Gastrocnemius medialis (tissue), 4 donors: ENCODE measurements around the gene OOSP2. TPM values are rescaled to one million over a fixed set of nuclear protein-coding genes. Genes with fewer than 3 reads are reported as not detected.

ENCODE experiments used
- ATAC-seq, 2 donors: fragments of 150-250 bp; one replicate each; pipeline ENCODE4 v1.9.1; 2016
- DNase-seq, 2 donors: peaks; one replicate each; pipeline ENCODE4 v3.0.0-alpha.2; 2019
- H3K27ac ChIP-seq, 4 donors: fragments of 200-600 bp; sonication (generic); 1 replicate in 1 of 4; 2 replicates in 3 of 4; pipeline ENCODE4 v1.5.1; 2016 to 2018; ENCODE audit warnings: mild to moderate bottlenecking in 2 of 4, moderate library complexity in 1 of 4
- H3K27me3 ChIP-seq, 3 donors: fragments of 200-600 bp; sonication (generic) in 2 of 3; 1 replicate in 1 of 3; 2 replicates in 2 of 3; pipeline versions ENCODE4 v1.5.1 to v1.6.0; 2016 to 2019; ENCODE audit warnings: mild to moderate bottlenecking in 1 of 3, moderate library complexity in 1 of 3
- H3K36me3 ChIP-seq, 2 donors: fragments of 200-600 bp; sonication (generic) in 1 of 2; one replicate each; pipeline ENCODE4 v1.5.1; 2017 to 2018
- H3K4me1 ChIP-seq, 2 donors: fragments of 200-600 bp; sonication (generic) in 1 of 2; one replicate each; pipeline ENCODE4 v1.5.1; 2016 to 2017; ENCODE audit warnings: mild to moderate bottlenecking in 2 of 2
- H3K4me3 ChIP-seq, 4 donors: fragments of 200-600 bp; sonication (generic) in 3 of 4; 1 replicate in 1 of 4; 2 replicates in 3 of 4; pipeline ENCODE4 v1.5.1; 2016 to 2019; ENCODE audit warnings: mild to moderate bottlenecking in 2 of 4
- H3K9me3 ChIP-seq, 3 donors: fragments of 200-600 bp; sonication (generic) in 2 of 3; 1 replicate in 1 of 3; 2 replicates in 2 of 3; pipeline ENCODE4 v1.5.1; 2016 to 2019
- CTCF ChIP-seq, 5 experiments: fragments of 450-650 bp in 3 of 5; fragments of 200-600 bp in 2 of 5; sonication (generic) in 2 of 5; IDR thresholded peaks in 4 of 5; conservative IDR thresholded peaks in 1 of 5; 1 replicate in 4 of 5; 2 replicates in 1 of 5; pipeline ENCODE4 v1.5.1; 2016 to 2019; ENCODE audit warnings: antibody characterized with exemption in 5 of 5, mild to moderate bottlenecking in 3 of 5, moderate library complexity in 3 of 5
- POLR2A ChIP-seq, 2 donors: fragments of 450-650 bp; IDR thresholded peaks; one replicate each; pipeline ENCODE4 v1.6.1; 2017; ENCODE audit warnings: antibody characterized with exemption in 2 of 2, mild to moderate bottlenecking in 2 of 2, moderate library complexity in 2 of 2
- in situ Hi-C, 4 donors: fragments of 200-750 bp; cut with MboI; loops; one replicate each; pipeline versions ENCODE4 v1.15.0 to v1.8.0; 2017; ENCODE audit warnings: low sequenced_read_pairs in 4 of 4
- intact Hi-C: fragments of 100-400 bp; cut with DNase I; formaldehyde crosslinking; loops from one replicate; pipeline ENCODE4 v1.15.1; 2023; ENCODE audit warnings: low total_unique reads
- total RNA-seq, 4 donors: library from RNA; depleted of rRNA; stranded (reverse); fragments of >200 nt; gene quantifications; one replicate each; pipeline versions ENCODE4 v1.1.0 to v1.2.3, GENCODE V29; 2016

Gene OOSP2
- total RNA-seq, 4 donors from 2014 or later: not detected

- Histone ChIP-seq H3K4me3 (no peak overlapping the region), H3K36me3 (no peaks in the 10 kb centered on the region), H3K9me3 (no peaks in the 10 kb centered on the region), H3K27ac (no peak overlapping the region), H3K4me1 (no peaks in the 10 kb centered on the region), H3K27me3 (no peaks in the 10 kb centered on the region)
- TF ChIP-seq CTCF (IDR thresholded peaks at IDR 0.05 in 4 of 5, conservative IDR thresholded peaks at IDR 0.05 in 1 of 5) (no peak), POLR2A (IDR thresholded peaks at IDR 0.05) (no peak)
- intact Hi-C loops: no loop called here
- no peak for DNase-seq
- ATAC-seq: no peak
- in situ Hi-C loops: loop anchor here in 1 of 4 donors (25.0 kb wide), 1 partner anchor 110 kb away; the partner anchor contains the start of gene MS4A6A
Observed at GRCh38 chr11:60077216-60077817, 37.1 kb downstream of the OOSP2 start.

- Histone ChIP-seq H3K4me3 (no peak overlapping the region), H3K4me1 (no peaks in the 10 kb centered on the region), H3K9me3 (no peaks in the 10 kb centered on the region), H3K27ac (no peak overlapping the region), H3K27me3 (no peaks in the 10 kb centered on the region), H3K36me3 (no peaks in the 10 kb centered on the region)
- in situ Hi-C loops: loop anchor here in 1 of 4 donors (25.0 kb wide), 1 partner anchor 109 kb away; the partner anchor contains the start of gene MS4A6A
- no peak for ATAC-seq
- no peak for TF ChIP-seq POLR2A (IDR thresholded peaks at IDR 0.05)
- no peak for TF ChIP-seq CTCF (IDR thresholded peaks at IDR 0.05 in 4 of 5, conservative IDR thresholded peaks at IDR 0.05 in 1 of 5)
- intact Hi-C loops: no loop called here
- DNase-seq: no peak
Observed at GRCh38 chr11:60077981-60078380, 37.8 kb downstream of the OOSP2 start.

- in situ Hi-C loops: loop anchor here in 1 of 4 donors (25.0 kb wide), 1 partner anchor 109 kb away; the partner anchor contains the start of gene MS4A6A
- ATAC-seq: no peak
Observed at GRCh38 chr11:60078745-60079144, 38.5 kb downstream of the OOSP2 start.

GRCh38 chr11:60080535-60080934 lies 40.3 kb downstream of the OOSP2 start:
- no peak overlapping the region for H3K27ac ChIP-seq
- H3K4me1 ChIP-seq: no peaks in the 10 kb centered on the region
- no peaks in the 10 kb centered on the region for H3K36me3 ChIP-seq
- in situ Hi-C loops (loop anchor here in 1 of 4 donors (25.0 kb wide), 1 partner anchor 107 kb away; the partner anchor contains the start of gene MS4A6A), intact Hi-C loops (no loop called here)
- H3K4me3 ChIP-seq: no peak overlapping the region
- no peaks in the 10 kb centered on the region for H3K9me3 ChIP-seq
- no peaks in the 10 kb centered on the region for H3K27me3 ChIP-seq
- DNase-seq: no peak
- no peak for TF ChIP-seq POLR2A (IDR thresholded peaks at IDR 0.05)
- TF ChIP-seq CTCF (IDR thresholded peaks at IDR 0.05 in 4 of 5, conservative IDR thresholded peaks at IDR 0.05 in 1 of 5): no peak
- ATAC-seq: no peak

More at GRCh38 chr11:60078745-60079144, 38.5 kb downstream of the OOSP2 start:
- intact Hi-C loops: no loop called here
- TF ChIP-seq POLR2A (IDR thresholded peaks at IDR 0.05) (no peak), CTCF (IDR thresholded peaks at IDR 0.05 in 4 of 5, conservative IDR thresholded peaks at IDR 0.05 in 1 of 5) (no peak)
- Histone ChIP-seq H3K27ac (no peak overlapping the region), H3K4me1 (no peaks in the 10 kb centered on the region), H3K9me3 (no peaks in the 10 kb centered on the region), H3K27me3 (no peaks in the 10 kb centered on the region), H3K36me3 (no peaks in the 10 kb centered on the region), H3K4me3 (no peak overlapping the region)
- no peak for DNase-seq
